ENCODE measurements around the gene PTBP1. TPM values are rescaled to one million over a fixed set of nuclear protein-coding genes. Genes with fewer than 3 reads are reported as not detected.

PTBP1 gene
- total and polyA plus RNA-seq, 9 of the 15 experiments (the other 6 are each of a cell fraction or from before 2014, with no cell fraction given): 14.0 to 759 (median 234) TPM

DNA sequence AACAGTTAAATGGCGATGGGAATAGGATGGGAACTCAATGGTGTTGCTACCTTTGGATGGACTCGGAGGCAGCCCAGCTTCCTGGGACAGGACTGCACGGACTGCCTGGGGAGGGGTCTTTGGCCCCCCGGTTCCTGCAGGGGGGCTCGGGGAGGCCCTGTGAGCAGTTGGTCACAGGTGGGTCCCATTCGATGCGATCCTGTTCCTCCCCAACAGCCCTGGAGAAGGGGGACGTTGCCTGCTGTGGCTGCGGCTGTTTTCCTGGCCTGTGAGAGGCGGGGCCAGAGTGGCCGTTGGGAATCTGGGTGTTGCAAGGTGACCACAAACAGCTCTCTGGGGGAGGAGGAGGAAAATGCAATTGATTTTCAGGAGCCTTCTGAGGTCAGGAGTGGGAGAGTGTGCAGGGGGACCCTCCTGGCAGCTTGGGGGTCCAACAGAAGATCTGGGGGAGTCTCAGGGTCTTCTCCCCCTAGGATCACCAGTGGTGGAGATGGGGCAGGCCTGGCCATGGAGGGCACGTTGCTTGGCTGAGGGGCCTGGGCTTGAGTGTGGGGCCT is 26.4 kb downstream of the PTBP1 start (continued):
- TF ChIP-seq, protein P1, sequence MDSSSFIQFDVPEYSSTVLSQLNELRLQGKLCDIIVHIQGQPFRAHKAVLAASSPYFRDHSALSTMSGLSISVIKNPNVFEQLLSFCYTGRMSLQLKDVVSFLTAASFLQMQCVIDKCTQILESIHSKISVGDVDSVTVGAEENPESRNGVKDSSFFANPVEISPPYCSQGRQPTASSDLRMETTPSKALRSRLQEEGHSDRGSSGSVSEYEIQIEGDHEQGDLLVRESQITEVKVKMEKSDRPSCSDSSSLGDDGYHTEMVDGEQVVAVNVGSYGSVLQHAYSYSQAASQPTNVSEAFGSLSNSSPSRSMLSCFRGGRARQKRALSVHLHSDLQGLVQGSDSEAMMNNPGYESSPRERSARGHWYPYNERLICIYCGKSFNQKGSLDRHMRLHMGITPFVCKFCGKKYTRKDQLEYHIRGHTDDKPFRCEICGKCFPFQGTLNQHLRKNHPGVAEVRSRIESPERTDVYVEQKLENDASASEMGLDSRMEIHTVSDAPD (CRISPR knock-in tag; IDR thresholded peaks at IDR 0.05): no peak
- TF ChIP-seq OTX1 (CRISPR knock-in tag; IDR thresholded peaks at IDR 0.05) (no peak; the same call in 1 of the 2 replicates), BHLHE40 (IDR thresholded peaks at IDR 0.05; ENCODE audit: low read length) (no peak), NFIX (CRISPR knock-in tag; IDR thresholded peaks at IDR 0.05; ENCODE audit: low read depth) (no peak), GTF2F1 (IDR thresholded peaks at IDR 0.05; ENCODE audit: low read depth, low read length) (no peak), ZNF436 (CRISPR knock-in tag; IDR thresholded peaks at IDR 0.05) (no peak), SIN3A (IDR thresholded peaks at IDR 0.05; ENCODE audit: borderline replicate concordance in 2 of 2, control insufficient read depth in 1 of 2, low read depth in 2 of 2, low read length in 2 of 2) (0 out of 4 replicates have a peak, but pooled peaks of 1 of the 2 experiments have one; percentile 47), RFX7 (CRISPR knock-in tag; IDR thresholded peaks at IDR 0.05) (no peak), ZNF165 (CRISPR knock-in tag; IDR thresholded peaks at IDR 0.05; ENCODE audit: borderline replicate concordance) (no peak), MEIS2 (IDR thresholded peaks at IDR 0.05; ENCODE audit: partially characterized antibody) (no peak), NFE2 (IDR thresholded peaks at IDR 0.05; ENCODE audit: low read depth) (no peak)
- TF ChIP-seq, protein P2, sequence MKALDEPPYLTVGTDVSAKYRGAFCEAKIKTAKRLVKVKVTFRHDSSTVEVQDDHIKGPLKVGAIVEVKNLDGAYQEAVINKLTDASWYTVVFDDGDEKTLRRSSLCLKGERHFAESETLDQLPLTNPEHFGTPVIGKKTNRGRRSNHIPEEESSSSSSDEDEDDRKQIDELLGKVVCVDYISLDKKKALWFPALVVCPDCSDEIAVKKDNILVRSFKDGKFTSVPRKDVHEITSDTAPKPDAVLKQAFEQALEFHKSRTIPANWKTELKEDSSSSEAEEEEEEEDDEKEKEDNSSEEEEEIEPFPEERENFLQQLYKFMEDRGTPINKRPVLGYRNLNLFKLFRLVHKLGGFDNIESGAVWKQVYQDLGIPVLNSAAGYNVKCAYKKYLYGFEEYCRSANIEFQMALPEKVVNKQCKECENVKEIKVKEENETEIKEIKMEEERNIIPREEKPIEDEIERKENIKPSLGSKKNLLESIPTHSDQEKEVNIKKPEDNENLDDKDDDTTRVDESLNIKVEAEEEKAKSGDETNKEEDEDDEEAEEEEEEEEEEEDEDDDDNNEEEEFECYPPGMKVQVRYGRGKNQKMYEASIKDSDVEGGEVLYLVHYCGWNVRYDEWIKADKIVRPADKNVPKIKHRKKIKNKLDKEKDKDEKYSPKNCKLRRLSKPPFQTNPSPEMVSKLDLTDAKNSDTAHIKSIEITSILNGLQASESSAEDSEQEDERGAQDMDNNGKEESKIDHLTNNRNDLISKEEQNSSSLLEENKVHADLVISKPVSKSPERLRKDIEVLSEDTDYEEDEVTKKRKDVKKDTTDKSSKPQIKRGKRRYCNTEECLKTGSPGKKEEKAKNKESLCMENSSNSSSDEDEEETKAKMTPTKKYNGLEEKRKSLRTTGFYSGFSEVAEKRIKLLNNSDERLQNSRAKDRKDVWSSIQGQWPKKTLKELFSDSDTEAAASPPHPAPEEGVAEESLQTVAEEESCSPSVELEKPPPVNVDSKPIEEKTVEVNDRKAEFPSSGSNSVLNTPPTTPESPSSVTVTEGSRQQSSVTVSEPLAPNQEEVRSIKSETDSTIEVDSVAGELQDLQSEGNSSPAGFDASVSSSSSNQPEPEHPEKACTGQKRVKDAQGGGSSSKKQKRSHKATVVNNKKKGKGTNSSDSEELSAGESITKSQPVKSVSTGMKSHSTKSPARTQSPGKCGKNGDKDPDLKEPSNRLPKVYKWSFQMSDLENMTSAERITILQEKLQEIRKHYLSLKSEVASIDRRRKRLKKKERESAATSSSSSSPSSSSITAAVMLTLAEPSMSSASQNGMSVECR (CRISPR knock-in tag; IDR thresholded peaks at IDR 0.05): no peak; the same call in 1 of the 2 replicates
- TF ChIP-seq, protein P3, sequence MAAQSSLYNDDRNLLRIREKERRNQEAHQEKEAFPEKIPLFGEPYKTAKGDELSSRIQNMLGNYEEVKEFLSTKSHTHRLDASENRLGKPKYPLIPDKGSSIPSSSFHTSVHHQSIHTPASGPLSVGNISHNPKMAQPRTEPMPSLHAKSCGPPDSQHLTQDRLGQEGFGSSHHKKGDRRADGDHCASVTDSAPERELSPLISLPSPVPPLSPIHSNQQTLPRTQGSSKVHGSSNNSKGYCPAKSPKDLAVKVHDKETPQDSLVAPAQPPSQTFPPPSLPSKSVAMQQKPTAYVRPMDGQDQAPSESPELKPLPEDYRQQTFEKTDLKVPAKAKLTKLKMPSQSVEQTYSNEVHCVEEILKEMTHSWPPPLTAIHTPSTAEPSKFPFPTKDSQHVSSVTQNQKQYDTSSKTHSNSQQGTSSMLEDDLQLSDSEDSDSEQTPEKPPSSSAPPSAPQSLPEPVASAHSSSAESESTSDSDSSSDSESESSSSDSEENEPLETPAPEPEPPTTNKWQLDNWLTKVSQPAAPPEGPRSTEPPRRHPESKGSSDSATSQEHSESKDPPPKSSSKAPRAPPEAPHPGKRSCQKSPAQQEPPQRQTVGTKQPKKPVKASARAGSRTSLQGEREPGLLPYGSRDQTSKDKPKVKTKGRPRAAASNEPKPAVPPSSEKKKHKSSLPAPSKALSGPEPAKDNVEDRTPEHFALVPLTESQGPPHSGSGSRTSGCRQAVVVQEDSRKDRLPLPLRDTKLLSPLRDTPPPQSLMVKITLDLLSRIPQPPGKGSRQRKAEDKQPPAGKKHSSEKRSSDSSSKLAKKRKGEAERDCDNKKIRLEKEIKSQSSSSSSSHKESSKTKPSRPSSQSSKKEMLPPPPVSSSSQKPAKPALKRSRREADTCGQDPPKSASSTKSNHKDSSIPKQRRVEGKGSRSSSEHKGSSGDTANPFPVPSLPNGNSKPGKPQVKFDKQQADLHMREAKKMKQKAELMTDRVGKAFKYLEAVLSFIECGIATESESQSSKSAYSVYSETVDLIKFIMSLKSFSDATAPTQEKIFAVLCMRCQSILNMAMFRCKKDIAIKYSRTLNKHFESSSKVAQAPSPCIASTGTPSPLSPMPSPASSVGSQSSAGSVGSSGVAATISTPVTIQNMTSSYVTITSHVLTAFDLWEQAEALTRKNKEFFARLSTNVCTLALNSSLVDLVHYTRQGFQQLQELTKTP (IDR thresholded peaks at IDR 0.05; ENCODE audit: low read depth in 1 of 2, partially characterized antibody in 2 of 2): no peak
- TF ChIP-seq, protein P4, sequence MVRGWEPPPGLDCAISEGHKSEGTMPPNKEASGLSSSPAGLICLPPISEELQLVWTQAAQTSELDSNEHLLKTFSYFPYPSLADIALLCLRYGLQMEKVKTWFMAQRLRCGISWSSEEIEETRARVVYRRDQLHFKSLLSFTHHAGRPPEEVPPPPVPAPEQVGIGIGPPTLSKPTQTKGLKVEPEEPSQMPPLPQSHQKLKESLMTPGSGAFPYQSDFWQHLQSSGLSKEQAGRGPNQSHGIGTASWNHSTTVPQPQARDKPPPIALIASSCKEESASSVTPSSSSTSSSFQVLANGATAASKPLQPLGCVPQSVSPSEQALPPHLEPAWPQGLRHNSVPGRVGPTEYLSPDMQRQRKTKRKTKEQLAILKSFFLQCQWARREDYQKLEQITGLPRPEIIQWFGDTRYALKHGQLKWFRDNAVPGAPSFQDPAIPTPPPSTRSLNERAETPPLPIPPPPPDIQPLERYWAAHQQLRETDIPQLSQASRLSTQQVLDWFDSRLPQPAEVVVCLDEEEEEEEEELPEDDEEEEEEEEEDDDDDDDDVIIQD (CRISPR knock-in tag; IDR thresholded peaks at IDR 0.05): no peak

Data from K562 (cell line).